GDM1 (cell line): ENCODE results near the gene LCOR.
"Not testable (repeated sequence)": the region's sequence is repeated elsewhere in the genome, so short reads cannot be mapped to it uniquely, and the experiment has no call there.

Experiments
- DNase-seq: peaks from one replicate; lab custom pipeline; 2025; lab: John Stamatoyannopoulos, UW

Gene LCOR

DNA sequence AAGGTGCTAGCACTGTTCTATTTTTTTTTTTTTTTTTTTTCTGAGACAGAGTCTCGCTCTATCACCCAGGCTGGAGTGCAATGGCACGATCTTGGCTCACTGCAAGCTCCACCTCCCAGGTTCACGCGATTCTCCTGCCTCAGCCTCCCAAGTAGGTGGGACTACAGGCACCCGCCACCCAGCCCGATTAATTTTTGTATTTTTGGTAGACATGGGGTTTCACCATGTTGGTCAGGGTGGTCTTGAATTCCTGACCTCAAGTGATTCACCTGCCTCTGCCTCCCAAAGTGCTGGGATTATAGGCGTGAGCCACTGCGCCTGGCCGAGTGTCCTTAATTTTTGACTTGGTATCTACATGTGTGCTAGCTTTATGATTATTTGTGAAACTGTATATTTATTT is 201.7 kb downstream of the LCOR start:
- DNase-seq, result not testable (repeated sequence)

GRCh38 chr10:97034301-97034700 is 202.2 kb downstream of the LCOR start:
- DNase-seq, result no peak

GRCh38 chr10:97034958-97035769 is 203.1 kb downstream of the LCOR start:
- DNase-seq, result no peak

- peak; percentile 45 for DNase-seq
Observed at GRCh38 chr10:97037365-97038361, 205.6 kb downstream of the LCOR start.

- no peak for DNase-seq
Observed at GRCh38 chr10:97038688-97039087, 206.6 kb downstream of the LCOR start.

- DNase-seq, result no peak
Observed at GRCh38 chr10:97039538-97040247, 207.6 kb downstream of the LCOR start.

DNA sequence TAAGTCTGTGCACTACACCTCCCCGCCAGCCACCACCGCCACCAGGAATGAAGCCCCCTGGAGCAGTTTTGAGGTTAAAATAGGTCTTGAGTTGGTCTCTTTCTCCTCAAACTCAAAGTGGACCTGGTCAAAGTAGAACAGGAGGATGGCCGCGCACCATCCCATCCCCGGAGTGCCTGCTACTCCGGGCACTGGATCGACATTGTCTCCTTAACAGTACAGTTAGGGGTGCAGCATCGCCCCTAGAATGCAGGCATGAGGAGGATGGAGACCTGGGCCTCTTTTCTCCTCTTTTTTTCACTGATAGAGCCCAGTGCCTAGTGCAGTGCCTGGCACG is 208.1 kb downstream of the LCOR start:
- no peak for DNase-seq

- no peak for DNase-seq
Observed at GRCh38 chr10:97040706-97041105, 208.6 kb downstream of the LCOR start.

- no peak for DNase-seq
Observed at GRCh38 chr10:97042081-97042480, 210.0 kb downstream of the LCOR start.

GRCh38 chr10:97042716-97043562 is 210.8 kb downstream of the LCOR start:
- no peak for DNase-seq

GRCh38 chr10:97043563-97043855 is 211.4 kb downstream of the LCOR start:
- DNase-seq, result no peak
